Progenitor cell of endocrine pancreas (in vitro differentiated cells): ENCODE results near the gene ZNF554. TPM values are rescaled to one million over a fixed set of nuclear protein-coding genes. Genes with fewer than 3 reads are reported as not detected.

Experiments used
- DNase-seq: peaks from one replicate; pipeline ENCODE4 v3.0.0; 2021; ENCODE audit warnings: low spot score; ENCODE audit not compliant: unreplicated experiment
- H3K27ac Mint-ChIP-seq: 2 replicates; pipeline ENCODE4 v1.8.0; 2021; ENCODE audit warnings: mild to moderate bottlenecking, moderate library complexity, mixed read lengths
- H3K27me3 Mint-ChIP-seq: 2 replicates; pipeline ENCODE4 v1.8.0; 2021; ENCODE audit warnings: mixed read lengths
- H3K36me3 Mint-ChIP-seq: 2 replicates; pipeline ENCODE4 v1.8.0; 2022; ENCODE audit warnings: mixed read lengths; ENCODE audit not compliant: insufficient read depth
- H3K4me1 Mint-ChIP-seq: 2 replicates; pipeline ENCODE4 v1.8.0; 2021; ENCODE audit warnings: low read depth, mixed read lengths
- H3K4me3 Mint-ChIP-seq: 2 replicates; pipeline ENCODE4 v1.8.0; 2021; ENCODE audit warnings: low read depth, mild to moderate bottlenecking, moderate library complexity, mixed read lengths
- H3K9me3 Mint-ChIP-seq: 2 replicates; pipeline ENCODE4 v1.8.0; 2021; ENCODE audit warnings: low read depth, mixed read lengths
- total RNA-seq: library from RNA; stranded (reverse); gene quantifications from 2 replicates; pipeline ENCODE4 v1.2.1, GENCODE V29; 2021
- TF ChIP-seq, protein P1 (sequence below): fragments of 200-600 bp; sonication (generic); IDR thresholded peaks from one replicate; pipeline ENCODE4 v1.5.0; 2021; ENCODE audit warnings: antibody characterized with exemption, mild to moderate bottlenecking; ENCODE audit not compliant: unreplicated experiment

Gene ZNF554
- total RNA-seq, 1 donor from 2014 or later, result 14.1 TPM

DNA sequence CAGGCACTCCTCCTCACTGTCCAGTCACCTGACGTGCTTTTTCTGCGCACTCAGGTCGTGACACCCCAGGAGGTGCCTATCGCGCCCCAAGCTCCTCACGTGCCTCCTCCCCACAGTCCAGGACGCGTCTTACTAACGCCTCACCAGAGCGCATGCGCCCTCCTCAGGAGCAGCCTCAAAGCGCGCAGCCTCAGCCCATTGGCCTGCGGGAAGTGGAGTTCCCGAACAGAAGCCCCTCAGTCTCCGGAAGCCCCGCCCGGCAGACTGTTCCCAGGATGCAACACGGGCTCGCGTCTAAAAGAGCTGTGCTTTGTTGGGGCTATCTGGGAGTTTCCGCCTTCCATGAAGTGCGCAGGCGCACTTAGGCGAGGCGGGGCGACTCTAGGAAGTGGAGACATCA lies 39.2 kb downstream of the ZNF554 start:
- H3K36me3 Mint-ChIP-seq, result peaks cover 49% of the 10 kb centered on the region
- H3K27ac Mint-ChIP-seq, result no peak overlapping the region
- H3K4me1 Mint-ChIP-seq, result no peaks in the 10 kb centered on the region
- DNase-seq, result no peak
- H3K4me3 Mint-ChIP-seq, result no peak overlapping the region
- H3K9me3 Mint-ChIP-seq, result peaks cover 37% of the 10 kb centered on the region
- TF ChIP-seq, protein P1, sequence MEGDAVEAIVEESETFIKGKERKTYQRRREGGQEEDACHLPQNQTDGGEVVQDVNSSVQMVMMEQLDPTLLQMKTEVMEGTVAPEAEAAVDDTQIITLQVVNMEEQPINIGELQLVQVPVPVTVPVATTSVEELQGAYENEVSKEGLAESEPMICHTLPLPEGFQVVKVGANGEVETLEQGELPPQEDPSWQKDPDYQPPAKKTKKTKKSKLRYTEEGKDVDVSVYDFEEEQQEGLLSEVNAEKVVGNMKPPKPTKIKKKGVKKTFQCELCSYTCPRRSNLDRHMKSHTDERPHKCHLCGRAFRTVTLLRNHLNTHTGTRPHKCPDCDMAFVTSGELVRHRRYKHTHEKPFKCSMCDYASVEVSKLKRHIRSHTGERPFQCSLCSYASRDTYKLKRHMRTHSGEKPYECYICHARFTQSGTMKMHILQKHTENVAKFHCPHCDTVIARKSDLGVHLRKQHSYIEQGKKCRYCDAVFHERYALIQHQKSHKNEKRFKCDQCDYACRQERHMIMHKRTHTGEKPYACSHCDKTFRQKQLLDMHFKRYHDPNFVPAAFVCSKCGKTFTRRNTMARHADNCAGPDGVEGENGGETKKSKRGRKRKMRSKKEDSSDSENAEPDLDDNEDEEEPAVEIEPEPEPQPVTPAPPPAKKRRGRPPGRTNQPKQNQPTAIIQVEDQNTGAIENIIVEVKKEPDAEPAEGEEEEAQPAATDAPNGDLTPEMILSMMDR, result no peak
- H3K27me3 Mint-ChIP-seq, result no peaks in the 10 kb centered on the region

DNA sequence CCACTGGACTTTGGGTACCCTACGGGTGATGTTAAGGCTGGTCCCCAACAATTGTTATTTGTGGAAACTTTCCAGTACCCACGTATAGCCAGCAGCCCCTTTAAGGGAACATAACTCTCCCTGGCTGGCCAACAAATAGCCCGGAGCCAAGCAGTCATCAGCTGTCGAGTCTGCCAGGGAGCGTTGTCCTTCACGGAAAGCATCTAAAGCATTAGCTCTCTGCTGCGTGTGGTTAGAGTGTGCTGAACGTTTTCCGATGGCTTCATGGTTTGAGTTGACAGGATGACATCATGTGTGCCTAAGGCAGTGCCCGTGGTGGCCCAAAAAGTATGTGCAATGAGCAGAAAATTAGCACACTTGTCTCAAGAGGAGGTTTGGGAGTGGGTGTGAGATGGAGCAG lies 44.1 kb downstream of the ZNF554 start:
- Mint-ChIP-seq H3K4me3 (no peak overlapping the region), H3K4me1 (peaks cover 12% of the 10 kb centered on the region), H3K9me3 (peaks cover 18% of the 10 kb centered on the region), H3K36me3 (peaks cover 13% of the 10 kb centered on the region), H3K27ac (peak overlapping the region; percentile 67), H3K27me3 (no peaks in the 10 kb centered on the region)
- TF ChIP-seq, protein P1, result no peak
- no peak for DNase-seq

DNA sequence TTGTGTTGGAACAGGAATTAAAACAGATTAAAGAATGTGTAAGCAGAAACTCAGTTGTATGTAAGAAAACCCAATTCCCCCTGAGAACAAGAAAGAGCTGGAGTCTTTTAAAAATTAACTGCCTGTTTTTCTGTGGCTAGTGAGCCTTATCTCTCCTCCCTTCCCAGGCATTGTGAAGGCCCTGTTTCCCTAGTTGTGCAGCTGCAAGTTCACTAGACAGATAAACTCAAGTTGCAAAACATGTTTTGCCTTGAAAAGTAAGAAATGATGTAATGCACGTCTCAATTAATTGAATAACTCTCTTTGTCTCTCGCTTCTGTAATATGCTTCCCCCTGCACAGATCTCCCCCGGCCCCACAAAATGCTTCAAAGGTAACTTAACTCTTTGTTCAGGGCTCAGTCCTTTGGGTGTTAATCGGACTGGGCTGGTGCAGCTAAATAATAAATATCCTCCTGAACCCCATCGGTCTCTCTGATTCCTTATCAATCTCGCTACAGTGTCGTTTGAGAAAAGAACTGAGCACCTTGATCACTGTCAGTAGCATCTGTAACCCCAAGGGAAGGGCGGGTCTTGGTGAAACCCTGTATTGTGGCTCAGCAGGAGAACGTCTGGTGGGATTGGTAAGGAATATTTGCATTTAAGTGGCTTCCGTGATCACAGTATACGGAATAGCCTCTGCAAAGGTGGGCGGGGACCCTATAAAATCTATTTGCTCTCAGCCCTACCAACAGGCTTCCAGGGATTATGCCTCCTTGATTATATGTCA lies 45.8 kb downstream of the ZNF554 start:
- Mint-ChIP-seq H3K27ac (peak overlapping the region; percentile 93), H3K9me3 (peaks cover 13% of the 10 kb centered on the region), H3K4me1 (peaks cover 12% of the 10 kb centered on the region), H3K4me3 (peak overlapping the region; percentile 22), H3K27me3 (no peaks in the 10 kb centered on the region), H3K36me3 (peaks cover 7% of the 10 kb centered on the region)
- no peak for DNase-seq
- TF ChIP-seq, protein P1, result no peak

DNA sequence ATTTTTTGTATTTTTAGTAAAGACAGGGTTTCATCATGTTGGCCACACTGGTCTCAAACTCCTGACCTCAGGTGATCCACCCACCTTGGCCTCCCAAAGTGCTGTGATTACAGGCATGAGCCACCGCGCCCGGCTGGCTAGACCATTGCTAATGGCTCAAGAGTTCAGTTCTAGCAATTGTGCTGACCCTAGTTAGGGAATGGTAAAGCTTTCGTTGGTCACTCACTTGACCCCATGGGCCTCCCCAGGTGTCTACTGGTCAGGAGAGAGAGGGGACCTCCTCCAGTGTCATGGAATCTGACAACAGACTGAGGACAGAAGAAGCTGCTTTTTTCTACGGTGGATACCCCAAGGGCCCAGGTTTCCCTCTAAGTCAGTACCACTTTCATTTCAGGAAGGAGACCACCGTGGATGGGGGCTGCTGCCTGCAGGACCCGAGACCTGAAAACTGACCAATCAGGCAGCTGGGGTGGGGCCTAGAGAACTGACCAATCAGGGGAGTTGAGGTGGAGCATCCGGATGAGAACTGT lies 46.9 kb downstream of the ZNF554 start:
- Mint-ChIP-seq H3K4me3 (no peak overlapping the region), H3K27me3 (no peaks in the 10 kb centered on the region), H3K36me3 (peaks cover 8% of the 10 kb centered on the region), H3K9me3 (peaks cover 20% of the 10 kb centered on the region), H3K27ac (no peak overlapping the region), H3K4me1 (peaks cover 12% of the 10 kb centered on the region)
- DNase-seq, result no peak
- TF ChIP-seq, protein P1, result no peak

DNA sequence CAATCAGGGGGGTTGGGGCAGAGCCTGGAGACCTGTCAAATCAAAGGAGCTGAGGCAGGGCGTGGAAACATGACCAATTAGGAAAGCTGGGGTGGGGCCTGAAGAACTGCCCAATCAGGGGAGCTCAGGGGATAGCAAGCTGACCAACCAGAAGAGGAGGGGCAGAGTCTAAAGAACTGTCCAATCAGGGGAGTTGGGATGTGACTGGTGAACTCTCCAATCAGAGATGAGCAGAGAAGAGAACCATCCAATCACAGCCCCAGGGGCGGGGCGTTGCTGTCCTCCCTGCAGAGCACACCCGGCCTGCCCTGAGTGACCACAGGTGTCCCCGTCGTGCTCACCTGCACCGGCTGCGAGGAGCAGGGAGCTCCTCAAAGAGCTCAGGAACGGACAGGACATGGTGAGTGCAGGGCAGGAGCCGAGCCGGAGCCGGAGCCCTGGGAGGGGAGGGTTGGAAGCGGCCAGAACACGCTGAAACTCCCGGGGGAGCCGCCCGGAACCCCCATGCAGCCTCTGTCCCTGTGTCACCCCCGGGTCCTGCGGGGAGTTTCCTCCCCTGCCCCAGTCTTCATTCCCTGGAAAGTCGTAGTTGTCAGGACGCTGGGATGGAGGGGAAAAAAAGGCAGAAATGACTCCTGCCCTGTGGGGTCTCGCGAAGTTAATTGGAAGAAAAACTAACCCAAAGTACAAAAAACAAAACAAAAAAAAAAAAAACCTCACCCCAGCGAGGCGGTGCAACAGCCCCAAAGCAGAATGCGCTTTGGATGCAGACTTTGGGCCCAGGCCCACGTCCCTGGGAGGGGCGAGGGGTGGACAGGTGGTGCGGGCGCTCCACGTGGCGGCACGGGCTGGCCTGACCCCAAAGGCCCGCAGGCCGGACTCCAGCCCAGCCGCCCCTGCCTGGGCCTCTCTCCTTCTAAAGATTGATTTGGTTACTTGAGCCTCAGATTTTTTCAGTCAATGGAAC lies 47.6 kb downstream of the ZNF554 start, which contains the start of gene ZNF556:
TSS of gene ZNF556 (plus strand) at position 311 of the 967 bp plus-strand sequence. CDS start at position 398, 87 bp downstream.
- Mint-ChIP-seq H3K4me1 (peaks cover 12% of the 10 kb centered on the region), H3K36me3 (peaks cover 8% of the 10 kb centered on the region), H3K27ac (peak within 1 kb of the TSS; percentile 79), H3K27me3 (no peaks in the 10 kb centered on the region), H3K4me3 (no peak within 1 kb of the TSS), H3K9me3 (peaks cover 21% of the 10 kb centered on the region)
- DNase-seq, result no peak
- TF ChIP-seq, protein P1, result no peak
